Left ventricle myocardium inferior (tissue), 1 donor: Measurements from ENCODE around the gene DMXL2. TPM values are rescaled to one million over a fixed set of nuclear protein-coding genes. Genes with fewer than 3 reads are reported as not detected.
"Not testable (repeated sequence)": the region's sequence is repeated elsewhere in the genome, so short reads cannot be mapped to it uniquely, and the experiment has no call there.

Experiments
- DNase-seq: peaks from one replicate; pipeline ENCODE4 v3.0.0-alpha.2; 2020
- H3K27ac ChIP-seq: fragments of 200-600 bp; replicated peaks from 2 replicates; pipeline ENCODE4 v1.8.0; 2021
- H3K27me3 ChIP-seq: fragments of 200-600 bp; 2 replicates; pipeline ENCODE4 v1.8.0; 2021; ENCODE audit warnings: low read depth
- H3K36me3 ChIP-seq: fragments of 200-600 bp; 2 replicates; pipeline ENCODE4 v1.8.0; 2021
- H3K4me1 ChIP-seq: fragments of 200-600 bp; 2 replicates; pipeline ENCODE4 v1.8.0; 2021
- H3K4me3 ChIP-seq: fragments of 200-600 bp; 2 replicates; pipeline ENCODE4 v1.8.0; 2021; ENCODE audit warnings: mild to moderate bottlenecking, moderate library complexity
- H3K9me3 ChIP-seq: fragments of 200-600 bp; replicated peaks from 2 replicates; pipeline ENCODE4 v1.8.0; 2021
- intact Hi-C: fragments of 100-400 bp; cut with micrococcal nuclease; formaldehyde crosslinking; loops from one replicate; pipeline ENCODE4 v1.11.0; 2022
- total RNA-seq: library from RNA; stranded (reverse); fragmentation: NEBNext Ultra II Directional; extraction: Animal tissue kit (Norgen Biotek cat#: 25700); gene quantifications from one replicate; pipeline ENCODE4 v1.2.1, GENCODE V29; 2021
- TF ChIP-seq, protein P1 (sequence below): fragments of 200-600 bp; IDR thresholded peaks from 2 replicates; pipeline ENCODE4 v1.8.0; 2021; ENCODE audit warnings: antibody characterized with exemption, mild to moderate bottlenecking, borderline replicate concordance
- donor health status: DM: no; HTN: yes; CAD: no; lungs with severe emphysema.

The DMXL2 gene
- total RNA-seq, 1 donor from 2014 or later = 7.4 TPM

DNA sequence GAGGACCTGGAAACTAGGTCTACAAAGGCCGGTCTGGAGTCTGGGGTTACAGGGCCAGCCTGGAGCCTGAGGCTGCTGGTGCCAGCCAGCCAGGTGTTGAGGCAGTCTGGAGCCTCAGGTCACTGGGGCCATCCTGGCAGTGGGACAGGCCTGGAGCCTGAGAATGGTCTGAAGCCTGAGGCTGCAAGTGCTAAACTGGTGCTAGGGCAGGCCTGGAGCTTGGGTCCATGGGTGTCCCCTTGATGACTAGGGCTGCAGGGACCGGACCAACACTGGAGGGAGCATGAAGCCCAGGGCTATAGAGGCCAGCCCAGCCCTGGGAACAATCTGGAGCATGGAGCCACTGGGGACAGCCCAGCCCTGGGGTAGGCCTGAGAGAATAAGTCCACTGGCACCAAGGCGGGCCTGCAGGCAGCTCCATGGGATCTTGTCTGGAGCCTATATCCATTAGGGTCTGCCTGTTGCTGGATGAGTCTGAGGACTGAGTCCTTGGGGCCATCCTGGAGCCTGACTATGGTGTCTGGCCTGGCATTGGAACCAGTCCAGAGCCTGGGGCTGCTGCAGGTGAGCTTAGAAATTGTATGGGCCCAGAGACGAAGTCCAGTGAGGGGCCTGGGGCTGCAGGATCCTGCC is 179.2 kb downstream of the DMXL2 start:
- Histone ChIP-seq H3K4me3 (no peak overlapping the region), H3K36me3 (peaks cover 13% of the 10 kb centered on the region), H3K27ac (no peak overlapping the region), H3K9me3 (peaks cover 6% of the 10 kb centered on the region), H3K4me1 (no peaks in the 10 kb centered on the region), H3K27me3 (no peaks in the 10 kb centered on the region)
- DNase-seq = no peak
- intact Hi-C loops = no loop called here
- TF ChIP-seq, protein P1, sequence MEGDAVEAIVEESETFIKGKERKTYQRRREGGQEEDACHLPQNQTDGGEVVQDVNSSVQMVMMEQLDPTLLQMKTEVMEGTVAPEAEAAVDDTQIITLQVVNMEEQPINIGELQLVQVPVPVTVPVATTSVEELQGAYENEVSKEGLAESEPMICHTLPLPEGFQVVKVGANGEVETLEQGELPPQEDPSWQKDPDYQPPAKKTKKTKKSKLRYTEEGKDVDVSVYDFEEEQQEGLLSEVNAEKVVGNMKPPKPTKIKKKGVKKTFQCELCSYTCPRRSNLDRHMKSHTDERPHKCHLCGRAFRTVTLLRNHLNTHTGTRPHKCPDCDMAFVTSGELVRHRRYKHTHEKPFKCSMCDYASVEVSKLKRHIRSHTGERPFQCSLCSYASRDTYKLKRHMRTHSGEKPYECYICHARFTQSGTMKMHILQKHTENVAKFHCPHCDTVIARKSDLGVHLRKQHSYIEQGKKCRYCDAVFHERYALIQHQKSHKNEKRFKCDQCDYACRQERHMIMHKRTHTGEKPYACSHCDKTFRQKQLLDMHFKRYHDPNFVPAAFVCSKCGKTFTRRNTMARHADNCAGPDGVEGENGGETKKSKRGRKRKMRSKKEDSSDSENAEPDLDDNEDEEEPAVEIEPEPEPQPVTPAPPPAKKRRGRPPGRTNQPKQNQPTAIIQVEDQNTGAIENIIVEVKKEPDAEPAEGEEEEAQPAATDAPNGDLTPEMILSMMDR = no peak

DNA sequence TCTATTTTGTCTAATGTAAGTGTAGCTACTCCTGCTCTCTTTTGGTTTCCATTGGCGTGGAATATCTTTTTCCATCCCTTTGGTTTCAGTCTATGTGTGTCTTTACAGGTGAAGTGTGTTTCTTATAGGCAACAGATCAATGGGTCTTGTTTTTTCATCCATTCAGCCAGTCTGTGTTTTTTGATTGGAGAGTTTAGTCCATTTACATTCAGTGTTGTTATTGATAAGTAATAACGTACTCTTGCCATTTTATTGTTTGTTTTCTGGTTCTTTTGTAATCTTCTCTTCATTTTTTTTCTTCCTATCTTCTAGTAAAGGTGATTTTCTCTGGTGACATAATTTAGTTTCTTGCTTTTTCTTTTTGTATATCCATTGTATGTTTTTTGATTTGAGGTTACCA is 184.0 kb downstream of the DMXL2 start:
- TF ChIP-seq, protein P1 = no peak
- intact Hi-C loops = no loop called here
- H3K36me3 ChIP-seq = no peaks in the 10 kb centered on the region
- no peaks in the 10 kb centered on the region for H3K4me1 ChIP-seq
- H3K9me3 ChIP-seq = peaks cover 12% of the 10 kb centered on the region
- no peak for DNase-seq
- no peak overlapping the region for H3K4me3 ChIP-seq
- no peak overlapping the region for H3K27ac ChIP-seq
- no peaks in the 10 kb centered on the region for H3K27me3 ChIP-seq

DNA sequence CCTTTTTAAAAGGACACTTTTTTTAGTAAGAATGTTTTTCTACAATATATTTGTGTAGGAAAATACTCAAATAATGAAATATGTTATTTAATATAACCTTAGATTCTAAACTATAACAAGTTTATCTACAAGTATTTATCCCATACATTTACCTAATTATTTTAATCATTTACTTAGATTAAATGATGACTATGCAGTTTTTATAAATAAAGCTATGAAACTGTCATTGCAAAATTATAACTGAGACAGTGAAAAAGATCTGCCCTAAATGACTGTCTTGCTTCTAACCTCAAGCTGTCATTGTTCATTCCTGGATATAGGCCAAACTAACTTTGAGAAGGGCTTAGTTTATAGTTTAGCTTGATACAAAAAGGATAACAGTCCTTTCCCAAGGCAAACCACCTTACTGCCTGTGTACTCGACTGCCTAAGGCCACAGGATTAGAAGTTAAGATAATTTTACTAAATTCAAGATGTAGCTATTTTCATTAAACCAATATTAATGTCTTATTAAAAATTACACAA is 197.0 kb downstream of the DMXL2 start:
- Histone ChIP-seq H3K4me3 (no peak overlapping the region), H3K4me1 (no peaks in the 10 kb centered on the region), H3K27me3 (no peaks in the 10 kb centered on the region), H3K9me3 (peaks cover 1% of the 10 kb centered on the region), H3K36me3 (no peaks in the 10 kb centered on the region), H3K27ac (no peak overlapping the region)
- intact Hi-C loops = no loop called here
- no peak for DNase-seq
- TF ChIP-seq, protein P1 = no peak

DNA sequence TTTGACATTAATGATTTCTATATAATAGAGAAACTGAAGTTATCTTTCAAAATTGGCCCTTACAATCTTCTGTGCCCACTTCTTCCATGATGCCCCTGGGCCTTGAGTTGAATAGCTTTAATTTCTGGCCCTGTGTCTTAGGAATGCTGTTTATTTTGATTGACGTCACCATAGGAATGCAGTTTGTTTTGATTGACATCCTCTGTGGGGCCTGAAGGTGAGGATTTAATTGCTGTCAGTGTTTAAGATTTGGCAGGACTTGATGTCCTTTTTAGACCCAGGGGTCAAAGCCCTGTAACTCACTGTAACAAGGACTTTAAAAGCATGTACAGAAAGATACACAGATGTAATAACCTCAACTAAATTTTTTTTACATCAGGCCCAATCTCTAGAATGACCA is 197.8 kb downstream of the DMXL2 start:
- no peaks in the 10 kb centered on the region for H3K36me3 ChIP-seq
- H3K27me3 ChIP-seq = no peaks in the 10 kb centered on the region
- no peaks in the 10 kb centered on the region for H3K9me3 ChIP-seq
- H3K27ac ChIP-seq = no peak overlapping the region
- no peaks in the 10 kb centered on the region for H3K4me1 ChIP-seq
- TF ChIP-seq, protein P1 = no peak
- DNase-seq = no peak
- intact Hi-C loops = no loop called here
- H3K4me3 ChIP-seq = no peak overlapping the region

DNA sequence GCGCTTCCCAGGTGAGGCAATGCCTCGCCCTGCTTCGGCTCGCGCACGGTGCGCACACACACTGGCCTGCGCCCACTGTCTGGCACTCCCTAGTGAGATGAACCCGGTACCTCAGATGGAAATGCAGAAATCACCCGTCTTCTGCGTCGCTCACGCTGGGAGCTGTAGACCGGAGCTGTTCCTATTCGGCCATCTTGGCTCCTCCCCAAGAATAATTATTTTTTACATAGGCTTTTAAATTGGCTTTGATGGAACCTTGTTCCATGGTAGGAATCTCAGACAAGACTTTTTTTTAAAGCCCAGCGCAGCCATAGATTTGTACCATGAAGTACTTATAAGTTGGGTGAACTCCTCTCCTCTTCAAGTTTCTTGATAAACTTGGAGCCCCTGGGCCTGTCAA is 199.5 kb downstream of the DMXL2 start:
- H3K36me3 ChIP-seq, H3K9me3 ChIP-seq, H3K4me3 ChIP-seq, H3K4me1 ChIP-seq, H3K27me3 ChIP-seq, DNase-seq, intact Hi-C loops, H3K27ac ChIP-seq: not testable (repeated sequence)

DNA sequence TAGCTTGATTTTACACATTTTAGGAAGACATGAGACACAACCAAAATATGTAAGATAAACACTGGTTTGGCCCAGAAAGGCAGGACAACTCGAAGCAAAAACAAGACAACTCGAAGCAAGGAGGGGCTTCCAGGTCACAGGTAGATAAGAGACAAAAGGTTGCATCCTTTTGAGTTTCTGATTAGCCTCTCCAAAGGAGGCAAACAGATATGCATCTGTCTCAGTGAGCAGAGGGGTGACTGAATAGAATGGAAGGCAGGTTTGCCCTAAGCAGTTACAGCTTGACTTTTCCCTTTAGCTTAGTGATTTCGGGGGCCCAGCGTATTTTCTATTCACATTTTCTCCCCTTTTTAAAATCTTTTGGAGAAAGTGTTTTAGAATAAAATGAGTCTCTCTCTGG is 206.4 kb downstream of the DMXL2 start:
- H3K27me3 ChIP-seq = no peaks in the 10 kb centered on the region
- no peaks in the 10 kb centered on the region for H3K4me1 ChIP-seq
- H3K27ac ChIP-seq = no peak overlapping the region
- no peak overlapping the region for H3K4me3 ChIP-seq
- no peaks in the 10 kb centered on the region for H3K9me3 ChIP-seq
- intact Hi-C loops = no loop called here
- H3K36me3 ChIP-seq = no peaks in the 10 kb centered on the region
- TF ChIP-seq, protein P1 = no peak
- DNase-seq = no peak
